ENCODE measurements around the gene ZNF423.

- TF ChIP-seq CTCF (conservative IDR thresholded peaks at IDR 0.05; ENCODE audit: low read depth, low read length) (no peak), EZH2 (IDR thresholded peaks at IDR 0.05; ENCODE audit: borderline replicate concordance, low read depth, low read length, poor library complexity, severe bottlenecking) (no peak)
These were observed 158.1 kb downstream of the ZNF423 start for GRCh38 chr16:49697631-49698452.
